PFSK-1 (cell line): Measurements from ENCODE around the gene MACROD1.

Source experiments
- FOXP2 ChIP-seq: optimal IDR thresholded peaks from 2 replicates; pipeline ENCODE3; 2011; ENCODE audit warnings: borderline replicate concordance, control low read depth, inconsistent platforms; ENCODE audit not compliant: insufficient read depth; ENCODE audit errors: extremely low read length, extremely low read depth
- POLR2AphosphoS5 ChIP-seq: IDR thresholded peaks from 2 replicates; pipeline ENCODE4 v1.6.1; 2012; ENCODE audit warnings: low read depth, mild to moderate bottlenecking, control low read depth, low read length, moderate library complexity
- REST ChIP-seq, 2 experiments: IDR thresholded peaks; 2 replicates each; pipeline versions ENCODE4 v1.6.1 to v1.8.0; 2011 to 2012; ENCODE audit warnings: low read depth in 2 of 2, low read length in 2 of 2, control low read depth in 1 of 2, inconsistent platforms in 1 of 2, mild to moderate bottlenecking in 1 of 2, moderate library complexity in 1 of 2; ENCODE audit not compliant: insufficient read depth in 1 of 2
- SIN3A ChIP-seq: IDR thresholded peaks from 2 replicates; pipeline ENCODE4 v1.6.1; 2012; ENCODE audit warnings: mild to moderate bottlenecking, low read length, moderate library complexity, borderline replicate concordance; ENCODE audit not compliant: insufficient read depth
- TAF1 ChIP-seq: IDR thresholded peaks from 2 replicates; pipeline ENCODE4 v1.6.1; 2012; ENCODE audit warnings: low read length, control low read depth, borderline replicate concordance; ENCODE audit not compliant: insufficient read depth

Gene MACROD1

GRCh38 chr11:63999349-64000025 lies 166.4 kb downstream of the MACROD1 start:
- TF ChIP-seq POLR2AphosphoS5 (no peak), REST (IDR thresholded peaks at IDR 0.05; ENCODE audit: insufficient read depth in 1 of 2, low read depth in 2 of 2, low read length in 2 of 2) (no peak), FOXP2 (no peak), SIN3A (no peak), TAF1 (no peak)

GRCh38 chr11:63998558-63999348 lies 167.2 kb downstream of the MACROD1 start:
- TF ChIP-seq POLR2AphosphoS5 (no peak), TAF1 (no peak), SIN3A (no peak), REST (IDR thresholded peaks at IDR 0.05; ENCODE audit: insufficient read depth in 1 of 2, low read depth in 2 of 2, low read length in 2 of 2) (no peak), FOXP2 (no peak)

- TF ChIP-seq REST (IDR thresholded peaks at IDR 0.05; ENCODE audit: insufficient read depth in 1 of 2, low read depth in 2 of 2, low read length in 2 of 2), result no peak
- no peak for TF ChIP-seq POLR2AphosphoS5
- TF ChIP-seq FOXP2, result no peak
- TF ChIP-seq TAF1, result no peak
Observed at GRCh38 chr11:63997801-63998337, 168.0 kb downstream of the MACROD1 start.

GRCh38 chr11:63997104-63997700 lies 168.7 kb downstream of the MACROD1 start:
- TF ChIP-seq SIN3A (no peak), POLR2AphosphoS5 (no peak), REST (IDR thresholded peaks at IDR 0.05; ENCODE audit: insufficient read depth in 1 of 2, low read depth in 2 of 2, low read length in 2 of 2) (no peak), FOXP2 (no peak), TAF1 (no peak)
